Limb (tissue), 2 donors: ENCODE data around the gene CCT2.
"Not testable (repeated sequence)": the region's sequence is repeated elsewhere in the genome, so short reads cannot be mapped to it uniquely, and the experiment has no call there.

Experiments
- DNase-seq, 2 donors: peaks; one replicate each; pipeline ENCODE4 v3.0.0-alpha.2; 2016; ENCODE audit errors: extremely low spot score in 2 of 2

CCT2 gene

GRCh38 chr12:69588527-69588926 is 3.3 kb downstream of the CCT2 start:
- DNase-seq, result no peak

- DNase-seq, result no peak
Observed at GRCh38 chr12:69589082-69589481, 3.8 kb downstream of the CCT2 start.

GRCh38 chr12:69595689-69596088 is 10.4 kb downstream of the CCT2 start:
- no peak for DNase-seq

GRCh38 chr12:69598174-69598753 is 13.0 kb downstream of the CCT2 start:
- DNase-seq, result no peak

GRCh38 chr12:69600804-69601203 is 15.5 kb downstream of the CCT2 start:
- no peak for DNase-seq

- no peak for DNase-seq
Observed at GRCh38 chr12:69601962-69602685, 16.9 kb downstream of the CCT2 start.

GRCh38 chr12:69602954-69603353 is 17.7 kb downstream of the CCT2 start:
- no peak for DNase-seq

- DNase-seq, result not testable (repeated sequence)
Observed at GRCh38 chr12:69603556-69603955, 18.3 kb downstream of the CCT2 start.

- DNase-seq, result not testable (repeated sequence)
Observed at GRCh38 chr12:69604275-69604674, 19.0 kb downstream of the CCT2 start.

- DNase-seq, result no peak
Observed at GRCh38 chr12:69608114-69608513, 22.9 kb downstream of the CCT2 start.

- DNase-seq, result no peak
Observed at GRCh38 chr12:69610126-69610525, 24.9 kb downstream of the CCT2 start.

GRCh38 chr12:69610729-69611128 is 25.5 kb downstream of the CCT2 start, which contains the start of gene LRRC10:
TSS of gene LRRC10 (minus strand) at chr12:69610907. CDS start at chr12:69610838, 69 bp downstream.
- DNase-seq, result no peak

GRCh38 chr12:69613351-69613750 is 28.1 kb downstream of the CCT2 start:
- DNase-seq, result no peak

GRCh38 chr12:69616025-69616424 is 30.8 kb downstream of the CCT2 start:
- no peak for DNase-seq

- DNase-seq, result no peak
Observed at GRCh38 chr12:69619050-69619449, 33.8 kb downstream of the CCT2 start.

GRCh38 chr12:69620077-69620476 is 34.8 kb downstream of the CCT2 start:
- DNase-seq, result no peak

GRCh38 chr12:69620921-69621320 is 35.7 kb downstream of the CCT2 start:
- DNase-seq, result no peak

- no peak for DNase-seq
Observed at GRCh38 chr12:69621551-69621950, 36.3 kb downstream of the CCT2 start.

GRCh38 chr12:69623970-69624369 is 38.7 kb downstream of the CCT2 start:
- DNase-seq, result no peak

- DNase-seq, result no peak
Observed at GRCh38 chr12:69627501-69627900, 42.2 kb downstream of the CCT2 start.

GRCh38 chr12:69630191-69630590 is 44.9 kb downstream of the CCT2 start:
- no peak for DNase-seq

- DNase-seq, result no peak
Observed at GRCh38 chr12:69633061-69633460, 47.8 kb downstream of the CCT2 start.

- DNase-seq, result peak; percentile 26 to 57
Observed at GRCh38 chr12:69639400-69640016, 54.2 kb downstream of the CCT2 start.
